HEK293 (cell line): ENCODE measurements around the gene BLOC1S1.

ENCODE experiments used
- BCL6B ChIP-seq: fragments of 450-650 bp; formaldehyde crosslinking; IDR thresholded peaks from 2 replicates; pipeline ENCODE4 v1.5.1; 2017; ENCODE audit warnings: missing biosample characterization, missing genetic modification characterization
- ELK4 ChIP-seq: IDR thresholded peaks from 2 replicates; pipeline ENCODE4 v1.6.1; 2011; ENCODE audit warnings: mild to moderate bottlenecking, low read depth, low read length, borderline replicate concordance
- KLF1 ChIP-seq: fragments of 450-650 bp; formaldehyde crosslinking; IDR thresholded peaks from 2 replicates; pipeline ENCODE4 v1.5.1; 2016; ENCODE audit warnings: missing biosample characterization, missing genetic modification characterization
- KLF17 ChIP-seq: fragments of 450-650 bp; formaldehyde crosslinking; IDR thresholded peaks from 2 replicates; pipeline ENCODE4 v1.5.1; 2016; ENCODE audit warnings: missing biosample characterization, missing genetic modification characterization
- MEIS1 ChIP-seq: sonication (generic); formaldehyde crosslinking; IDR thresholded peaks from 2 replicates; pipeline ENCODE4 v1.8.1; 2022; ENCODE audit warnings: missing genetic modification reagents, mild to moderate bottlenecking, borderline replicate concordance
- MYNN ChIP-seq: fragments of 450-650 bp; formaldehyde crosslinking; IDR thresholded peaks from 2 replicates; pipeline ENCODE4 v1.5.1; 2016; ENCODE audit warnings: missing biosample characterization, missing genetic modification characterization, borderline replicate concordance
- SETDB1 ChIP-seq: IDR thresholded peaks from one replicate; pipeline ENCODE4 v1.6.1; 2017; ENCODE audit warnings: mild to moderate bottlenecking, low read length, moderate library complexity, mixed read lengths; ENCODE audit not compliant: insufficient read length
- SP2 ChIP-seq: fragments of 450-650 bp; formaldehyde crosslinking; IDR thresholded peaks from 2 replicates; pipeline ENCODE4 v1.5.1; 2016; ENCODE audit warnings: missing biosample characterization, missing genetic modification characterization
- WT1 ChIP-seq: fragments of 450-650 bp; formaldehyde crosslinking; IDR thresholded peaks from 2 replicates; pipeline ENCODE4 v1.5.1; 2016; ENCODE audit warnings: missing biosample characterization, missing genetic modification characterization
- ZBTB20 ChIP-seq: fragments of 450-650 bp; formaldehyde crosslinking; IDR thresholded peaks from 2 replicates; pipeline ENCODE4 v1.5.1; 2016; ENCODE audit warnings: missing biosample characterization, missing genetic modification characterization
- ZBTB49 ChIP-seq: fragments of 450-650 bp; formaldehyde crosslinking; IDR thresholded peaks from 2 replicates; pipeline ENCODE4 v1.5.1; 2016; ENCODE audit warnings: missing biosample characterization, missing genetic modification characterization, low read depth
- ZBTB6 ChIP-seq: fragments of 450-650 bp; formaldehyde crosslinking; IDR thresholded peaks from 2 replicates; pipeline ENCODE4 v1.5.1; 2017; ENCODE audit warnings: missing biosample characterization, missing genetic modification characterization
- ZBTB8A ChIP-seq: fragments of 450-650 bp; formaldehyde crosslinking; IDR thresholded peaks from 2 replicates; pipeline ENCODE4 v1.5.1; 2016; ENCODE audit warnings: missing biosample characterization, missing genetic modification characterization
- ZFHX2 ChIP-seq: fragments of 450-650 bp; formaldehyde crosslinking; conservative IDR thresholded peaks from 2 replicates; pipeline ENCODE4 v1.5.1; 2016; ENCODE audit warnings: missing biosample characterization, missing genetic modification characterization
- ZNF132 ChIP-seq: fragments of 450-650 bp; formaldehyde crosslinking; IDR thresholded peaks from 2 replicates; pipeline ENCODE4 v1.5.1; 2017; ENCODE audit warnings: missing biosample characterization, missing genetic modification characterization, borderline replicate concordance
- ZNF175 ChIP-seq: fragments of 450-650 bp; formaldehyde crosslinking; IDR thresholded peaks from 2 replicates; pipeline ENCODE4 v1.5.1; 2016; ENCODE audit warnings: missing biosample characterization, missing genetic modification characterization
- ZNF280D ChIP-seq: fragments of 450-650 bp; formaldehyde crosslinking; IDR thresholded peaks from 2 replicates; pipeline ENCODE4 v1.5.1; 2016; ENCODE audit warnings: missing biosample characterization, missing genetic modification characterization
- ZNF354C ChIP-seq: fragments of 450-650 bp; formaldehyde crosslinking; IDR thresholded peaks from 2 replicates; pipeline ENCODE4 v1.5.1; 2016; ENCODE audit warnings: missing biosample characterization, missing genetic modification characterization, low read depth, borderline replicate concordance
- ZNF404 ChIP-seq: fragments of 450-650 bp; formaldehyde crosslinking; IDR thresholded peaks from 2 replicates; pipeline ENCODE4 v1.5.1; 2017; ENCODE audit warnings: missing biosample characterization, missing genetic modification characterization
- ZNF585B ChIP-seq: fragments of 450-650 bp; formaldehyde crosslinking; IDR thresholded peaks from 2 replicates; pipeline ENCODE4 v1.5.1; 2016; ENCODE audit warnings: missing biosample characterization, missing genetic modification characterization
- ZNF654 ChIP-seq: fragments of 450-650 bp; formaldehyde crosslinking; IDR thresholded peaks from 2 replicates; pipeline ENCODE4 v1.5.1; 2016; ENCODE audit warnings: low read depth, missing biosample characterization, missing genetic modification characterization
- ZNF670 ChIP-seq: fragments of 450-650 bp; formaldehyde crosslinking; IDR thresholded peaks from 2 replicates; pipeline ENCODE4 v1.5.1; 2016; ENCODE audit warnings: missing biosample characterization, missing genetic modification characterization, low read depth
- ZNF692 ChIP-seq: fragments of 450-650 bp; formaldehyde crosslinking; IDR thresholded peaks from 2 replicates; pipeline ENCODE4 v1.5.1; 2016; ENCODE audit warnings: missing biosample characterization, missing genetic modification characterization

BLOC1S1 gene

GRCh38 chr12:55738123-55739024 lies 22.5 kb downstream of the BLOC1S1 start (continued):
- no peak for TF ChIP-seq ZBTB49
- TF ChIP-seq ZNF132 (tag by site-specific recombination), result no peak
- no peak for TF ChIP-seq ZNF404
- no peak for TF ChIP-seq MEIS1 (CRISPR knock-in tag)
- no peak for TF ChIP-seq ZBTB6 (tag by site-specific recombination)
- TF ChIP-seq ELK4, result no peak
- TF ChIP-seq SP2 (tag by site-specific recombination), result peak; percentile 72
- TF ChIP-seq ZFHX2 (tag by site-specific recombination), result 0 out of 2 replicates have a peak, but pooled peaks have one; percentile 31
- TF ChIP-seq WT1 (tag by site-specific recombination), result peak; percentile 64; the same call in 1 of the 2 replicates
- no peak for TF ChIP-seq ZNF585B (tag by site-specific recombination)
- no peak for TF ChIP-seq ZNF175 (tag by site-specific recombination)
- TF ChIP-seq ZBTB8A (tag by site-specific recombination), result peak; percentile 63
- TF ChIP-seq KLF1, result no peak; the same call in 1 of the 2 replicates
- no peak for TF ChIP-seq ZNF670
- TF ChIP-seq SETDB1, result no peak
- no peak for TF ChIP-seq ZNF692 (tag by site-specific recombination)
- TF ChIP-seq ZBTB20 (tag by site-specific recombination), result peak; percentile 92
- TF ChIP-seq ZNF654 (tag by site-specific recombination), result peak; percentile 99
- peak; percentile 27; the same call in 1 of the 2 replicates for TF ChIP-seq KLF17 (tag by site-specific recombination)
- TF ChIP-seq ZNF280D (tag by site-specific recombination), result no peak
- peak; percentile 49; the same call in 1 of the 2 replicates for TF ChIP-seq MYNN (tag by site-specific recombination)
- no peak for TF ChIP-seq ZNF354C (tag by site-specific recombination)
- no peak for TF ChIP-seq BCL6B
